ENCODE results near the gene TCAP.

The TCAP gene, protein sequence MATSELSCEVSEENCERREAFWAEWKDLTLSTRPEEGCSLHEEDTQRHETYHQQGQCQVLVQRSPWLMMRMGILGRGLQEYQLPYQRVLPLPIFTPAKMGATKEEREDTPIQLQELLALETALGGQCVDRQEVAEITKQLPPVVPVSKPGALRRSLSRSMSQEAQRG

DNA sequence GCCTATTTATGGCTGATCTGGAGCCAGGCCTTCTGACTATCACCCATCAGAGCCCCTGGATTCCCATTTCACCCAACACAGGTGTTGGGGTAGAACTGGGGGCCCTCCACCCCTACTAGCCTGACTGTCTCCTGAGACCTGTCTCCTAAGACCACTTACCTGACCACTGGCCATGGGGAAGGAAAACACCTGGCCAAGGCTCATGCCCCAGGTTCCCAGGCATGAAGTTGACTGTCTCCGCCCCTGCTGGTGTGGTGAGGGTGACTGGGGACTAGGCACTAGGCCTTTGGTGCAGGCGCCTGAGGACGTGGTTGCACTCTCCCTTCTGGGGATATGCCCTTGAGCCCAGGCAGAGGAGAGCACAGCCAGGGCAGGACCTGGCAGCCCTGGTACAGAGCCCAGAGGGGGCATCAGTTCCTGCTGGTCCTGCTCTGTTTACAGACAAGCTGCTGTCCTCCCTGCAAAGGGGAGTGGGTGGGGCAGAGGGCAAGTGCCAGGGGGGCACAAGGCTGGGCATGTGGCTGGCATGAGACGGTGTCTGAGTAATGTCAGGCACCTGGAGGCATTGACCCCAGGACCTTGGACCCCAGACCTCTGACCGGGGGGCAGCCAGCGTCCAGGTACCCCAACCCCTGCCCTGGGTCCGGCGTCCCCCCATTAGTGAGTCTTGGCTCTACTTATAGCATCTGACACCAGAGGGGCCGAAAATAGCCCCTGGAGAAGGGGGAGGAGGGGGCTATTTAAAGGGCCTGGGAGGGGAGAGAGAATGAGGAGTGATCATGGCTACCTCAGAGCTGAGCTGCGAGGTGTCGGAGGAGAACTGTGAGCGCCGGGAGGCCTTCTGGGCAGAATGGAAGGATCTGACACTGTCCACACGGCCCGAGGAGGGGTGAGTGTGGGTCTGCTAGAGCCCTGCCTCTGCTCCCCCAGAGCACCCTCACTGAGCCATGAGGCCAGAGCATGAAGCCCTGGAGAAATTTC lies at the start of gene TCAP:
TCAP (plus strand) TSS at position 769 of the 981 bp plus-strand sequence; CDS start at position 780, 11 bp downstream.
- DNase-seq, result no peak

DNA sequence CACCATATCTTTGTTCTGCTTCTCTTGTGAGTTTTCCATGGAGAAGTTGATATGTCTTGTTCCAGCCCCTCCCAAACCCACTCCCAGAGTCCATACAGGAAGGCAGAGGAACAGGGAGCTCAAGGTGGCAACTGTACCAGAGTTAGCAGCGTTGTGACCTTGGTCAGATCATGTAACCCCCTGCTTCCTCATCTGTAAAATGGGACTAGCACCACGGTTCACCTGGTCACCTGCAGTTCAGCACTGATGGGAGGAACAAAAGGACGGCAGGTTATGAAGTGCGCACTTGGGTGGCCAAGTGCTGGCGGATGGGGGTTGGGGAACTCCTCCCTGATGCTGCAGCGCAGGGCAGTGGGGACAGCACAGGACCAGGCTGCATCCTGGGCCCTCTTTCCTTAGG lies 49.7 kb upstream of the TCAP start:
- DNase-seq, result no peak

DNA sequence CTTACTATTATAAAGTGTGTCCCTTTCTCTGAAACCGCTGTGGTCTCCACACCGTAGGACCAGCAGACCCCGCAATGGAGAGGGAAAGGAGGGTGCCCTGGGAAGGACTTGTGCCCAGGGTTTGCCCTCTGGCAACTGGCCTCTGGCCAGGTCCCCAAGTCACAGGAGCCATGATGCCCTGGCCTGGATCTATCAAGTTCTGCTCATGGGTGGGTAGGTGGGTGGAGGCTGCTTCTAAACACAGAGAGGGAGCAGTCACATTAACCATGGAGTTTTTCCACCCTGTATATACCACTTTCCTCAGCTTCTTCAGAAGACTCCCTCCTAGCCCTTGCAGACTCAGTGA lies 48.1 kb upstream of the TCAP start:
- no peak for DNase-seq

DNA sequence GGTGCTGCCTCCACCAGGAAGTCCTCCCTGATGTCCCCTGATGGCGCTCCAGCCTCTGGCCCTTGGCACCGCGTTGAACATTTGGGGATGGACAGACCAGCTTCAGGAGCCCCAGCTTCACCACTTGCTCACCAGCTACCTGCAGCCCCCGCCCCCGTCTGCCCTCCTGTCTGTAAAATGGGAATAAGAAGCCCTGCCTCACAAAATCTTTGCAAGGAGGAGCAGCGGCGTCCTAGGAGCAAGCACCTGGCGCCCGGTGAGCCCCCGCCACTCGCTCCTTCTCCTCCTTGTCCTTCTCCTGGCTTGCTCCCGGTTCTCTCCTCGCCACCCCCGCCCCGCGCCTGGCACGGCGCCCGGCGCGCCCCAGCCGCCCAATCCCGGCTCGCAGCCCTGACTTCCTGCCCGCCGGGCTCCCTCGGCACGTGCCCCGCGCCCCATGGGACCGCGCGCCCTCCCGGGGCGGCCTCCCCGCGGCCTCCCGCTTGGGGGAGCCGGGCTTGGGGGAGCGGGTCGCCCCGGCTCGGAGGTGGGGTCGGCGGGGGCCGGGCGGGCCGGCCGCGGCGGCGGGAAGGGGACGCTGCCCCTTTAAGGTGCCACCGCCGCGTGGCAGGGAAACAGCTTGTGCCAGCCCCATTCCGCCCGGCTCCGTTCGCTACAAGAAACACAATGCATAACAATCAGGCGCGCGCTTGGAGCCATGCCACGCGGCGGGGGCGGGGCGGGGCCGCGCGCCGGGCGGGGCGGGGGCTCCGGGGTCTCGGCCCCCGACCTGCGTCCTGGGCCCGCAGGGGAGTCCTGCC lies 47.5 kb upstream of the TCAP start:
- DNase-seq, result peak; percentile 57 to 65

DNA sequence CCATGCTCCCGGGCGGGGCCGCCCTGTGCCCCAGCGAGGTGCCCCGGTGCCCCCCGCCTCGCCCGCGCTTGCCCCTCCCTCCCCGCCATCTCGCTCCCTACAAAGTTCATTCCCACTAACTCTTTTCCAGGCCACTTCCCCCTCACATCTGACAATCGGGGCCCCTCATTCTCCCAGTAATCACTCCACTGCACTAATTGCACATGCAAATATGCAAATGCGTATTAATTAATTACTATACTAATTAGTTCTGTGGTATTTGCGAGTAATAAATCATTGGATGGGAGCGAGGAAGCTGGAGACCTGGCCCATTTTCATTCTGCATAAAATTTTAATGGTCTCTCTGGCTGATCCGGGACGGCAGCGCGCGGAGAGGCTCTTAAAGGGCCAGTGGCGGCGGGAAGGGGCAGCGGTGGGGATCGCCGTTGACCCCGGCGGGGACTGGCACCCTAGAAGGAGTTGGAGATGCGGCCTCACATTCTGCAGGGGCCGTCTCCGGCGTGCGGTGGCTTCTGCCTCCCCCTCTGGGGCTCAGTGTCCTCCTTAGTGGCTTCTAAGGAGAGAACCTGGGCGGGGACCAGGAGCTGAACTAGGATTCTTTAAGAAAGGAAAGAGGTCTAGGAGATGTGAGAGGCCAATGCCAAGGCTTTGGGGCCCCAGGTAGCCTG lies 46.8 kb upstream of the TCAP start:
- no peak for DNase-seq

DNA sequence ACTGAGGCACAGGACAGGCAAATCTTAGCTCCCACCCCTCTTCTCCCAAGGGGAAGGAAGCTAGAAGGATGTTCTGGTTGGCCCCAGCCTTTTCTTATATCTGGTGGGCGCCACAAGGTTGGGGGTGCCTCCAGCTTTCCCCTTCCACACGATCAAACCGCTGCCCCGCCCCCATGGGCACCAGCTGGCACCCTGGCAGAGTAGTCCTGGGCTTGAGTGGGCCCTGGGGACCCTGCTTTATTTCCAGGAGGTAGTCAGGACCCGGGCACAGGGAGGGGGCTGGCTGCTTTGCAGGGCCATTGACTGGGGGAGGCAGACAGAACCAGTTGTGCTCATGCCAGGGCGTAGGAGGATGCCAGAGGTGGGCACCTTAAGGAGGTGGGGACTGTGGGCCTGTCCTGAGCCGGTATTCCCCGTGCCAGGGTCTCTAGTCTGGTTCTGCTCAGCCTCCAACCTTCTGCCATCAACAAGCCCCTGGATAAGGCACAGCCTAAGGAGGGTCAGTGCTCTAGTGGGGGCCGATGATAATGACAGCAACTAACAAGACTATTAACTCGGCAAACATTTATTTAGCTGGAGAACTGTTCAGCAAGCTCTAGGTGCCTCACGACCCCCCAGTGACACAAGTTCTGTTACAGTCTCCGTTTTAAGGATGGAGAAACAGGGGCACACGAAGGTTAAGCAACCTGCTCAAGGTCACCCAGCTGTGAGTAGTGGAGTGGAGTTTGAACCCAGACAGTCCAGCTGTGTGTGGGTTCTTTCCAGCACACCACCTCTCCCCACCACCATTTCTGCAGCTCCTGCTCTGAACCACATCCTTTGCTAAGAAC lies 46.0 kb upstream of the TCAP start:
- DNase-seq, result no peak

DNA sequence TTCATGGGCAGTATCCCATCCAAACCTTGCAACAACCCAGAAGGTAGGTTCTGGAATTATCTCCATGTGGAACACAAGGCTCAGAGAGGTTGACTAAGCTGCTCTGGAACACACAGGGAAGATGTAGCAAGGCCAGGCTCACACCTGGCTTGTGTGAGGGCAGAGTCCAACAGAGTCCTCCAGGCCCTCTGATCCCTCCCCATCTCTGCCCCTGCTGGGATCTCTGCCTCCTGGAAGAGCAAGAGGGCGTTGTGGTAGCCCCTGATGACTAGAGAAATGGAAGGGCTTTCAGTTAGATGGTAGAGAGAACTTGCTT lies 45.4 kb upstream of the TCAP start:
- DNase-seq, result no peak

DNA sequence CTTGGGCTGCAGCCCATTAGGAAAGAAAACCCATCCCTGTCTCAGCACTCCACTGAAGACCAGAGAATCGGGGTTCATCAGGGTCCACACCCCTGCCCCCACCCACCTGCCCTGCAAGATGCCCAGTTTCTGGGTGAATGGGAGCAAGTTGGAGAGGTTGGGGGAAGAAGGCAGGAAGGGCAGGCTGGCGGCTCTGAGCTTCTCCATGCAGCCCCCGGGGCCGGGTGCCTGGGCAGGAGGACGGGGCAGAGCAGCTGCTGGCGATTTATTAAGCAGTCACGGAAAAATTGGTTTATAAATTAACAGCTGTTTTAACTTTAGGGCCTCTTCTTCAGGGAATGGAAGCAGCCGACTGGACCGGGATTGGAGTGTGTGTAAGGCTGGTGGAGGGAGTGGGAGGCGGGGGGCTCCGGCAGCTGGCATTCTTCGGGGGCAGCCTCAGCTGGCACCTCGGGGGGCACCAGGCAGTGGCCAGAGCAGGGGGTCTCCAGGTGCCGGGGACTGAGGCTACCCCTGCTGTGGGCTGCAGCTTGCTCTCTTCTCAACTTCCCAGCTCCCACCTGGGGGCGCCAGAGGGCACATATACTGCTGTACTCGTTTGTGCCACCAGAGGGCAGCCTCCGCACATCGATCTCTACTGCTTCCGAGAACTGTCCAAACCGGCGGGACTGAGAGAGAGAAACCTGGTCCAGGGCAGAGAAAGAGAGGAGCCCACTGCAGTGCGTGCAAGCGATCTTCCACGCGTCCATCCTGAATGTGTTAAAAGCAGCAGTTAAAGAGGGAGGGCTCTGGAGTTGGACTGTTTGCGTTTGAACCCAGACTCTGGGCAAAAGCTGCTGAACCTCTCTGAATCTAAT lies 43.4 kb upstream of the TCAP start:
- DNase-seq, result peak; percentile 81 to 86

DNA sequence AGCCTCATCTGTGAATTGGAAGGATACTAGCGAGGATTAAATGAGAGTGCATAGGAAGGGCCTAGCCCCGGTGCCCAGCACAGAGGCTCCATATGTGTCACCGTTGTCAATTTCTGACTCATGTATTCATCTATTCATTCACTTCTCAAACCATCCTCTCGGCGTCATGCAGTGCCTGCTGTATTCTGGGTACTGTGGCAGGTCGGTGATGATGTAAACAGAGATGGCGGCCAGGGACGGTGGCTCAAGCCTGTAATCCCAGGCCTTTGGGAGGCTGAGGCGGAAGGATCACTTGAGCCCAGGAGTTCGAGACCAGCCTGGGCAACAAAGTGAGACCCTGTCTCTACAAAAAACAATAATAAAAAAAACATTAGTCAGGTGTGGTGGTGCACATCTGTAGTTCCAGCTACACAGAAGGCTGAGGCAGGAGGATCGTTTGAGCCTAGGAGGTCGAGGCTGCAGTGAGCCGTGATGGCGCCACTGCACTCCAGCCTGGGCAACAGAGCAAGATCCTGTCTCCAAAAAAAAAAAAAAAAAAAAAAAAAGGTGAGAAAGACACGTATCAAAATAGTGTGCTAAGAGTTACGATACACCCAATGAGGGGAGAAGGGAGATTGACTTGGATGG lies 42.7 kb upstream of the TCAP start:
- DNase-seq, result peak in 1 of 2 donors; percentile 34

DNA sequence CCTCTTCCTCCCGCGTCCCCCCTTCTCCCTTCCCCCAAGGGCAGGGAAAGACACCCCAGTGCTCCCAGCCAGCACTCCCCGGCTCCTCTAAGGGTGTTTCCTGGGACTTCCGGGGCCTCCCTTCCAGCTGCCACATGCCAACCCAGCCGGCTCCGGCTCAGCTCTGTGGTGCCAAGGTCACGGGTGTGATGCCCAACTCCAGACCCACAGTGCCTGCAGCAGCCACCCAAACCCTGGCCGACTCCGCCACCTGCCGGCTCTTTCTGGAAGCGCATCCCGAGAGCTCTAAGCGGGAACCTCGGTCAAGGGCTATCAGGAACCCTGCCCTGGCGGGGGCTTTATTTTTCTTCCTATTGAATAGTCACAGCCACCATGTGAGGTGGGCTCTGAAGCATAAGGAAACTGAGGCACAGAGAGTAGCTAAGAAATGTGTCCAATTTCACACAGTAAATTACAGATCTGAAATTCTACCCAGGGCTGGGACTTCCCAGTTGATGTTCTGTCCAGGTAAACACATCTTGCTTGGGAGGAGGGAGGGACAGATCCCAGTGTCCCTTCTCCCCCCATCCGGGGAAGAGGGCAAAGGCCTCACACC lies 41.7 kb upstream of the TCAP start:
- DNase-seq, result peak; percentile 76 to 88

DNA sequence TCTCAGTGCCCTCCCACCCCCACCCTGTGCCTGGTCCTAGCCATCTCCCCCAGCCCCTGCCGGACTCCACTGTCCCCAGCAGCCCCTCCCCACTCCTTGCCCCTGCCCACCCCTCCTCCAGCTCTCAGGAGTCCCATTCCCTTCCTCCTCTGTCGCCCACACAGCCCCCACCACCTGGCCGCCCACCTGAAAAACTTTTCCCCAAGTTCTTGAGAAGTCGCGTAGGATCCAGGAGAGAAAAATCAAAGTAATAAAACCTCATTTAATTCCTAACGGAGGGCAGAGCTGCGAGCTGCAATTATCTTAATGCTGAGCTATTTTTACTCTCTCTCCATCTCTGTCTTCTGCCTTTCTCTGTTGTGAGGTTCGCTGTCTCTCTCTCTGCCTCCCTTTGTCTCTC lies 40.8 kb upstream of the TCAP start:
- no peak for DNase-seq

DNA sequence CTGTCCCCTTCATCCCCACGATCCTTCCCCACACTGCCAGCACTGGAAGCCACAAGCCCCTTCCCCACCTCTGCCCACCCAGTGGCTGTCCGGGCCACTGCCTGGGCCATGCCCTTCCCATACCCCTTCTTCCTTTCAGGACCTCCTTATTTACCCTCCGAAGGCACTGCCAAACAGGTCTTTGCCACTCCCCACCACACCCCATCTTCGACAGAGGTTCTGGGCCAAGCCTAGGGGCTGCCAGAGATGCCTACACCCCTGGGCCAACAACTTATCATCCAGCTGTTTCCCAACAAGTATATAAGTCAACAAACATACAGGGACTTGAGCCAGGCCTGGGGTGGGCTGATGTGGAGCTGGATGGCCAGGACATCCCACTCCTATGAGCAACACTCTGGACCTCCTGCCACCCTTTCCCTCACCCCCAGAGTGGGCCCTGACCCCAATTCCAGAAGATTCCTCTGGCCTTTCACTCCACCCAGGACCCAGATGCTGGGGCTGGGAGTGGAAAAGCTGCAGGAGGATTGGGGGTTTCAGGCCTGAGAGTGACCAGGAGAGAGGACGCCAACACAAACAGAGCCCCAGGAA lies 39.9 kb upstream of the TCAP start:
- no peak for DNase-seq

DNA sequence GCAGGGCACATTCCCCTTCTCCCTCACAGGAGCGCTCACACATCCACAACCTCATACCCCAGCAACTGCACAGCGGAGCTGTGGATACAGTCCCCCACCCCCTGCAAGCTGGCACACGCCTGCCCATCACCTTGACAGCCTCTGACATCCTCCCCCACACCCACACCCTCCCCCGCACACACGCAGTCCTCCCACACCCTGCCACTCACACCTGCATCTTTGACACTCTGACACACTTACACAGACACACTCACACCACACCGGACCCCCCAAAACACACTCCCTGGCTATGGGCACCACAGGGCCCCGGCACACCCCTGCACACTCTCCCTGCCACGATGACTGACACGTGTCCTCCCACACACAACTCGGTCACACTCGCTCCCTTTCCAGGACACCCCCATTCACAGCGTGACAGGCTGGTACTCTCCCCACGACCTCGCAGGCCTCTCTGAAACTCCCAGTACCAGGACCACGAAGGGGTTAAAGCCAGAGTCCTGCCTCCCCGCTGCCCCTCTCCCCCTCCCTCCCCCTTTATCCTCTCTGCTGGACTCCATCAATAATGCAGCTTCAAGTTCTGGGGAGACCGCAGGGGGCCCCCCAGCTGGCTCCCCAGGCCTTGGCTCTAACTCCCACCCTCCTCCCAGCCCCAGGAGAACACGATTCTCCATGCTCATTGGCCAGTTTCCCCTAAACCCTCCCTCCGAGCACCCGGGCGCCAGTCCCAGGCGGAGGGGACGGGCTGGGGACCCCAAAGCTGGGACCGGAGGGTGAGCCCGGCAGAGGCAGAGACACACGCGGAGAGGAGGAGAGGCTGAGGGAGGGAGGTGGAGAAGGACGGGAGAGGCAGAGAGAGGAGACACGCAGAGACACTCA lies 38.7 kb upstream of the TCAP start, which contains the start of gene PPP1R1B:
PPP1R1B (plus strand) TSS at position 782 of the 876 bp plus-strand sequence. CDS start 441 bp downstream, outside the sequence.
- DNase-seq, result peak; percentile 36 to 40

DNA sequence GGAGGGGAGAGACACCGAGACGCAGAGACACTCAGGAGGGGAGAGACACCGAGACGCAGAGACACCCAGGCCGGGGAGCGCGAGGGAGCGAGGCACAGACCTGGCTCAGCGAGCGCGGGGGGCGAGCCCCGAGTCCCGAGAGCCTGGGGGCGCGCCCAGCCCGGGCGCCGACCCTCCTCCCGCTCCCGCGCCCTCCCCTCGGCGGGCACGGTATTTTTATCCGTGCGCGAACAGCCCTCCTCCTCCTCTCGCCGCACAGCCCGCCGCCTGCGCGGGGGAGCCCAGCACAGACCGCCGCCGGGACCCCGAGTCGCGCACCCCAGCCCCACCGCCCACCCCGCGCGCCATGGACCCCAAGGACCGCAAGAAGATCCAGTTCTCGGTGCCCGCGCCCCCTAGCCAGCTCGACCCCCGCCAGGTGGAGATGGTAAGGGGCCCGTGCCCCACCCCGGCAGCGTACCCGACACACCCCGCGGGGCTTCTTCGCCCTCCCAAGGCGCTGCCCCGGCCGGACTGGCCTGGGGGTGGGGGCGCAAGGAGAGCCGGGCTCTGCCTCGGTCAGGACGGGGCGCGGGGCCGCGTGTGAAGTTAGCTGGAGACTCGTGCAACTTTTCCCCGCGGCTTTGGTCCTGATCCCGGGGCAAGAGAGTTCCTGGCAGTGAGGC lies 38.0 kb upstream of the TCAP start:
- no peak for DNase-seq

DNA sequence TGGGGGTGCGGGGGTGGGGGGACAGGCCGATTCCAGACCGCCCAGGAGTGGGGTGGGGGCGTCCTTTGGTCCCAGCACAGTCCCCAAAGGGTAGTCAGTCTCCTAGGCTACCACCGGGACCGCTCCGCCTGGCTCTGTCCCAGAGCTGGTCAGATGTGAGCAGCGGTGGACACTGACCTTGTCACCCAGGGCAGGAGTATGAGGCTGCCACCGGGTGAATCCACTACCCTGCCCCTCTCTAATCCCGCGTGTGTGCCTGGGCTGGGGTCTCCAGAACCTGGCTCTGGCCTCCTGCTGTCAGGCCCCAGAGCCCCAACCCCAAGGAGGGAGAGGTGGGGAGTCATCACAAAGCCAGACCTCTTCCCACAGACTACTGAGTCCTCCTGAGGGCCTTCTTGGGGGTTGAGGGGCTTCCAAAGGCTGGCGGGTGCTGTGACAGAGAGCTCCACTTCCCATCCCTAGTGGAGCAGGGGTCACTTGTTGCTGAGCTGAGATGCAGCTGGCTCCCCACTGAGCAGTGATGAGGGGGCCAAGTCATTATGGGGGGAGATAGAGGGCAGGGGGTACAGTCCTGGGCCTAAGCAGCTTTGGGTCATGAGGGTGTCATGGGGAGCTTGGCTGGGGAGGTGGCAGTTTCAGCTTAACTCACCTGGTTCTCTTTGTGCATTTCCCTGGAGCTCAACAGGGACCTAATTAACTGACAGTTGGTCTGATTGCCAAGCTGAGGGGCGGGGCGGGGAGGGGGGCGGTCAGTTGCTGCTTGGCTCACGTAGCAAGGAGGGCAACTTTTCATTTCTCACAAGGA lies 37.2 kb upstream of the TCAP start:
- no peak for DNase-seq

DNA sequence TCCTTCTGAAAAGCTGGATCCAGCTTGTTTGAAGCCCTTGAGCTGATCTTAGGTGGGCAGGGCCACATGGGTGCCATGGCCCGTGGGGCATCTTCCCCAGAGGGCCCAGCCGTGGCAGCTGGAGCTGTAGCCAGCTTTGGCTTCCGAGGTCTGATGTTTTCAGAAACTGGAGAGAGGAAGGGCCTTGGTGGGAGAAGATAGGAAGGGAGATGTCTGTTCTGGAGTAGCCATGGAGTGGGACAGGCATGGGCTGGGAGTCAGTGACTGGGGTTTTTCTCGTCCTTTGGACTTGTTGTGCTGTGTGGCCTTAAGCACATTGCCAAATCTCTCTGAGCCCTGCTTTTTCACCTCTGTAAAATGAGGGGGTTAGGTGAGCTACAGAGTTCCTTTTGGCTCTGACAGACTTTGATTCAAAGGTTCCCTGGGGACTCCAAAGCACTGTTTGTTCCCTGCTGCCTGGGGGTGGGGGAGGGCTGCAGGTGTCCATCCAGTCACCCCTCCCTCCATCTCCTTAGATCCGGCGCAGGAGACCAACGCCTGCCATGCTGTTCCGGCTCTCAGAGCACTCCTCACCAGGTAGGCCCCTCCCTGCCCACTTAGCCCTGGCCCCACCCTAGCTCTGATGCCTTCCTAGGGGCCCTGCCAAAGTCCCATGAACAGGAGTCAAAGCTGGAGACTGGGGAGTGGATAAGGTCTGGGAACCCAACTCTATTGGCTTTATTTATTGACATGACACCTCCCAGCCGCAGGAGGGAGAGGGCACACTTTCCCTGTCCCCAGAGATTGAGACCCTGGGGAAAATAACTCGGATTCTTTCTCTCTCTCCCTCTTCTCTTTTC lies 36.3 kb upstream of the TCAP start:
- no peak for DNase-seq
